HepG2 (cell line): ENCODE results near the gene CTNNBIP1. TPM values are rescaled to one million over a fixed set of nuclear protein-coding genes. Genes with fewer than 3 reads are reported as not detected.
A peak's percentile ranks its signal among the peaks of the same experiment; 100 is the strongest.

Experiments used
- CEBPB ChIP-seq: IDR thresholded peaks from 2 replicates; pipeline ENCODE4 v1.6.1; 2011; ENCODE audit warnings: low read depth, low read length, improper control_type of control experiment, borderline replicate concordance
- DNMT1 ChIP-seq: sonication (generic); formaldehyde crosslinking; IDR thresholded peaks from 2 replicates; pipeline ENCODE4 v1.5.1; 2020; ENCODE audit warnings: mild to moderate bottlenecking, missing genetic modification reagents
- GABPA ChIP-seq, 2 experiments: IDR thresholded peaks; 2 replicates each; pipeline ENCODE4 v1.6.1; 2011 to 2016; ENCODE audit warnings: low read depth in 2 of 2, low read length in 1 of 2, missing biosample characterization in 1 of 2, missing genetic modification characterization in 1 of 2
- GTF2F1 ChIP-seq: fragments of 150-350 bp; IDR thresholded peaks from 2 replicates; pipeline ENCODE4 v1.6.1; 2014; ENCODE audit warnings: low read length
- KAT2B ChIP-seq: fragments of 150-350 bp; IDR thresholded peaks from 2 replicates; pipeline ENCODE4 v1.6.1; 2014; ENCODE audit warnings: low read depth, low read length, borderline replicate concordance
- PITX1 ChIP-seq: sonication (generic); formaldehyde crosslinking; IDR thresholded peaks from 2 replicates; pipeline ENCODE4 v1.5.1; 2020; ENCODE audit warnings: mild to moderate bottlenecking, missing genetic modification reagents
- SMARCC2 ChIP-seq: fragments of 450-650 bp; IDR thresholded peaks from 2 replicates; pipeline ENCODE4 v1.6.1; 2017; ENCODE audit warnings: antibody characterized with exemption, mild to moderate bottlenecking
- SRF ChIP-seq: IDR thresholded peaks from 2 replicates; pipeline ENCODE4 v1.6.1; 2011; ENCODE audit warnings: mild to moderate bottlenecking, low read depth, low read length, moderate library complexity
- TSC22D2 ChIP-seq: sonication (generic); formaldehyde crosslinking; IDR thresholded peaks from 2 replicates; pipeline ENCODE4 v1.5.1; 2020; ENCODE audit warnings: missing genetic modification reagents, mild to moderate bottlenecking, borderline replicate concordance
- ZC3H4 ChIP-seq: sonication (generic); formaldehyde crosslinking; IDR thresholded peaks from 2 replicates; pipeline ENCODE4 v1.4.0; 2020; ENCODE audit warnings: missing genetic modification reagents, borderline replicate concordance
- ZNF598 ChIP-seq: sonication (generic); formaldehyde crosslinking; IDR thresholded peaks from 2 replicates; pipeline ENCODE4 v1.5.1; 2020; ENCODE audit warnings: mild to moderate bottlenecking, missing genetic modification reagents, borderline replicate concordance
- ZNF614 ChIP-seq: IDR thresholded peaks from 2 replicates; pipeline ENCODE4 v1.6.1; 2018; ENCODE audit warnings: missing biosample characterization, missing genetic modification reagents, inconsistent platforms, borderline replicate concordance
- ZNF841 ChIP-seq: sonication (generic); formaldehyde crosslinking; IDR thresholded peaks from 2 replicates; pipeline ENCODE4 v1.8.1; 2023; ENCODE audit warnings: missing genetic modification reagents, borderline replicate concordance
- polyA plus RNA-seq, 8 experiments: library from polyadenylated mRNA; depleted of rRNA in 3 of 8; stranded (reverse) in 7 of 8; unstranded in 1 of 8; fragments of >200 nt; fragmentation: Illumina TruSeq in 4 of 8; extraction: Trizol in 4 of 8; gene quantifications; 2 replicates each; pipeline versions ENCODE4 v1.2.1 to v1.2.3, GENCODE V29; 2011 to 2016; ENCODE audit warnings: low read depth in 4 of 8, missing spikeins in 1 of 8, mixed read lengths in 1 of 8; ENCODE audit not compliant: insufficient read depth in 1 of 8
- total RNA-seq, 5 experiments: library from RNA; depleted of rRNA; stranded (reverse); fragments of >200 nt; fragmentation: Illumina TruSeq; extraction: Trizol; gene quantifications; 2 replicates each; pipeline ENCODE4 v1.2.3, GENCODE V29; 2016; ENCODE audit warnings: low read depth in 1 of 5
- TF ChIP-seq, protein P1 (sequence below): sonication (generic); formaldehyde crosslinking; IDR thresholded peaks from 2 replicates; pipeline ENCODE4 v1.9.0; 2021; ENCODE audit warnings: mild to moderate bottlenecking, missing genetic modification reagents
- TF ChIP-seq, protein P2 (sequence below): sonication (generic); formaldehyde crosslinking; IDR thresholded peaks from 2 replicates; pipeline ENCODE4 v1.4.0; 2020; ENCODE audit warnings: mild to moderate bottlenecking, missing genetic modification reagents, borderline replicate concordance
- TF ChIP-seq, protein P3 (sequence below): IDR thresholded peaks from 2 replicates; pipeline ENCODE4 v1.6.1; 2016

Gene CTNNBIP1
- total and polyA plus RNA-seq, 2 of the 13 experiments (the other 11 are each of a cell fraction or from before 2014, with no cell fraction given), result 71.7 to 83.0 TPM

DNA sequence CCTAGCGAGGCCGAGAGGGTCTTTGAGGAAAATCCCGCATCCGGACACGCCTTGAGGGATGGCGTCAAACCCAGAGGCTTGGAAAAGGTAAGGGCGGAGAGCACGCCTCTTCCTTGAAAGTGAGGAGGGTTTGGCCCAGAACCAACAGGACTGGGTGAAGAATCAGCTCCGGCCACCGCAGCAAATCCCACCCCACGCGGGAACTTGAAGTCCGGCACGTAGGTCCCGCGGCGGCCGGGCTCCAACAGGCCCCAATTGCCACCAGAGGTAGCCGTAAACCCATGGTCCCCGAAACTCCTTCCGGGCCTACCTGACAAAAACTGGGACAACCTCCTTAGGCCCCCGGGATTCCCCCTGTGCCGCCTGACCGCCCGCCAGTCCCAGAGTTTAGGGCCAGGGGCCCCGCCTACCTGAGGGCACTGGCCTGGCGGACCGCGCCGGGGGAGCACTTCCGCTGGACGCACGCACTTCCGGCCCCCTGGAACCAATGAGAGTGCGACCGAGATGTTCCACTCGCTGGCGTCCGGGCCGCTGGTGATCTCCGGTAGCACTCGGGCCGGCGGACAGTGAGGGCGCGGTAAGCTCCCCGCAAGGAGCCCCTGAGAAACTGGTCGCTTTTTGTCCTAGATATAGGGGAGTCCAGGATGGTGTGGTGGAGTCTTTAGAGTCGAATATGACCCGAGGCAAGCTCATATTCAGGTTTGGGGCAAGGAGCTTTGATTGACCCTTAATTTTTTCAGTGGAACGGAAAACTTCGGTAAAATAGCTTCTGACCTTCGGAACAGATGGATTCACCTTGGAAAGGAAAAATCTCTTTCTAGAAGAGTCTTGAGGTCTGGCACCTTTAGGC is 33.1 kb upstream of the CTNNBIP1 start, which contains the start of the genes LZIC and NMNAT1 (continued):
- TF ChIP-seq ZNF614 (CRISPR knock-in tag), result peak; percentile 70
- TF ChIP-seq TSC22D2 (CRISPR knock-in tag), result peak; percentile 75; the same call in 1 of the 2 replicates
- no peak for TF ChIP-seq CEBPB
- no peak for TF ChIP-seq SMARCC2
- TF ChIP-seq DNMT1 (CRISPR knock-in tag), result no peak
- TF ChIP-seq, protein P1, sequence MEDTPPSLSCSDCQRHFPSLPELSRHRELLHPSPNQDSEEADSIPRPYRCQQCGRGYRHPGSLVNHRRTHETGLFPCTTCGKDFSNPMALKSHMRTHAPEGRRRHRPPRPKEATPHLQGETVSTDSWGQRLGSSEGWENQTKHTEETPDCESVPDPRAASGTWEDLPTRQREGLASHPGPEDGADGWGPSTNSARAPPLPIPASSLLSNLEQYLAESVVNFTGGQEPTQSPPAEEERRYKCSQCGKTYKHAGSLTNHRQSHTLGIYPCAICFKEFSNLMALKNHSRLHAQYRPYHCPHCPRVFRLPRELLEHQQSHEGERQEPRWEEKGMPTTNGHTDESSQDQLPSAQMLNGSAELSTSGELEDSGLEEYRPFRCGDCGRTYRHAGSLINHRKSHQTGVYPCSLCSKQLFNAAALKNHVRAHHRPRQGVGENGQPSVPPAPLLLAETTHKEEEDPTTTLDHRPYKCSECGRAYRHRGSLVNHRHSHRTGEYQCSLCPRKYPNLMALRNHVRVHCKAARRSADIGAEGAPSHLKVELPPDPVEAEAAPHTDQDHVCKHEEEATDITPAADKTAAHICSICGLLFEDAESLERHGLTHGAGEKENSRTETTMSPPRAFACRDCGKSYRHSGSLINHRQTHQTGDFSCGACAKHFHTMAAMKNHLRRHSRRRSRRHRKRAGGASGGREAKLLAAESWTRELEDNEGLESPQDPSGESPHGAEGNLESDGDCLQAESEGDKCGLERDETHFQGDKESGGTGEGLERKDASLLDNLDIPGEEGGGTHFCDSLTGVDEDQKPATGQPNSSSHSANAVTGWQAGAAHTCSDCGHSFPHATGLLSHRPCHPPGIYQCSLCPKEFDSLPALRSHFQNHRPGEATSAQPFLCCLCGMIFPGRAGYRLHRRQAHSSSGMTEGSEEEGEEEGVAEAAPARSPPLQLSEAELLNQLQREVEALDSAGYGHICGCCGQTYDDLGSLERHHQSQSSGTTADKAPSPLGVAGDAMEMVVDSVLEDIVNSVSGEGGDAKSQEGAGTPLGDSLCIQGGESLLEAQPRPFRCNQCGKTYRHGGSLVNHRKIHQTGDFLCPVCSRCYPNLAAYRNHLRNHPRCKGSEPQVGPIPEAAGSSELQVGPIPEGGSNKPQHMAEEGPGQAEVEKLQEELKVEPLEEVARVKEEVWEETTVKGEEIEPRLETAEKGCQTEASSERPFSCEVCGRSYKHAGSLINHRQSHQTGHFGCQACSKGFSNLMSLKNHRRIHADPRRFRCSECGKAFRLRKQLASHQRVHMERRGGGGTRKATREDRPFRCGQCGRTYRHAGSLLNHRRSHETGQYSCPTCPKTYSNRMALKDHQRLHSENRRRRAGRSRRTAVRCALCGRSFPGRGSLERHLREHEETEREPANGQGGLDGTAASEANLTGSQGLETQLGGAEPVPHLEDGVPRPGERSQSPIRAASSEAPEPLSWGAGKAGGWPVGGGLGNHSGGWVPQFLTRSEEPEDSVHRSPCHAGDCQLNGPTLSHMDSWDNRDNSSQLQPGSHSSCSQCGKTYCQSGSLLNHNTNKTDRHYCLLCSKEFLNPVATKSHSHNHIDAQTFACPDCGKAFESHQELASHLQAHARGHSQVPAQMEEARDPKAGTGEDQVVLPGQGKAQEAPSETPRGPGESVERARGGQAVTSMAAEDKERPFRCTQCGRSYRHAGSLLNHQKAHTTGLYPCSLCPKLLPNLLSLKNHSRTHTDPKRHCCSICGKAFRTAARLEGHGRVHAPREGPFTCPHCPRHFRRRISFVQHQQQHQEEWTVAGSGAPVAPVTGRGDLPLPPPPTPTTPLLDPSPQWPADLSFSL (CRISPR knock-in tag), result peak; percentile 9; the same call in 1 of the 2 replicates
- TF ChIP-seq ZNF841 (CRISPR knock-in tag), result no peak
- TF ChIP-seq, protein P2, sequence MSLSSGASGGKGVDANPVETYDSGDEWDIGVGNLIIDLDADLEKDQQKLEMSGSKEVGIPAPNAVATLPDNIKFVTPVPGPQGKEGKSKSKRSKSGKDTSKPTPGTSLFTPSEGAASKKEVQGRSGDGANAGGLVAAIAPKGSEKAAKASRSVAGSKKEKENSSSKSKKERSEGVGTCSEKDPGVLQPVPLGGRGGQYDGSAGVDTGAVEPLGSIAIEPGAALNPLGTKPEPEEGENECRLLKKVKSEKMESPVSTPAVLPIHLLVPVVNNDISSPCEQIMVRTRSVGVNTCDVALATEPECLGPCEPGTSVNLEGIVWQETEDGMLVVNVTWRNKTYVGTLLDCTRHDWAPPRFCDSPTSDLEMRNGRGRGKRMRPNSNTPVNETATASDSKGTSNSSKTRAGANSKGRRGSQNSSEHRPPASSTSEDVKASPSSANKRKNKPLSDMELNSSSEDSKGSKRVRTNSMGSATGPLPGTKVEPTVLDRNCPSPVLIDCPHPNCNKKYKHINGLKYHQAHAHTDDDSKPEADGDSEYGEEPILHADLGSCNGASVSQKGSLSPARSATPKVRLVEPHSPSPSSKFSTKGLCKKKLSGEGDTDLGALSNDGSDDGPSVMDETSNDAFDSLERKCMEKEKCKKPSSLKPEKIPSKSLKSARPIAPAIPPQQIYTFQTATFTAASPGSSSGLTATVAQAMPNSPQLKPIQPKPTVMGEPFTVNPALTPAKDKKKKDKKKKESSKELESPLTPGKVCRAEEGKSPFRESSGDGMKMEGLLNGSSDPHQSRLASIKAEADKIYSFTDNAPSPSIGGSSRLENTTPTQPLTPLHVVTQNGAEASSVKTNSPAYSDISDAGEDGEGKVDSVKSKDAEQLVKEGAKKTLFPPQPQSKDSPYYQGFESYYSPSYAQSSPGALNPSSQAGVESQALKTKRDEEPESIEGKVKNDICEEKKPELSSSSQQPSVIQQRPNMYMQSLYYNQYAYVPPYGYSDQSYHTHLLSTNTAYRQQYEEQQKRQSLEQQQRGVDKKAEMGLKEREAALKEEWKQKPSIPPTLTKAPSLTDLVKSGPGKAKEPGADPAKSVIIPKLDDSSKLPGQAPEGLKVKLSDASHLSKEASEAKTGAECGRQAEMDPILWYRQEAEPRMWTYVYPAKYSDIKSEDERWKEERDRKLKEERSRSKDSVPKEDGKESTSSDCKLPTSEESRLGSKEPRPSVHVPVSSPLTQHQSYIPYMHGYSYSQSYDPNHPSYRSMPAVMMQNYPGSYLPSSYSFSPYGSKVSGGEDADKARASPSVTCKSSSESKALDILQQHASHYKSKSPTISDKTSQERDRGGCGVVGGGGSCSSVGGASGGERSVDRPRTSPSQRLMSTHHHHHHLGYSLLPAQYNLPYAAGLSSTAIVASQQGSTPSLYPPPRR (CRISPR knock-in tag), result no peak; the same call in 1 of the 2 replicates
- TF ChIP-seq, protein P3, sequence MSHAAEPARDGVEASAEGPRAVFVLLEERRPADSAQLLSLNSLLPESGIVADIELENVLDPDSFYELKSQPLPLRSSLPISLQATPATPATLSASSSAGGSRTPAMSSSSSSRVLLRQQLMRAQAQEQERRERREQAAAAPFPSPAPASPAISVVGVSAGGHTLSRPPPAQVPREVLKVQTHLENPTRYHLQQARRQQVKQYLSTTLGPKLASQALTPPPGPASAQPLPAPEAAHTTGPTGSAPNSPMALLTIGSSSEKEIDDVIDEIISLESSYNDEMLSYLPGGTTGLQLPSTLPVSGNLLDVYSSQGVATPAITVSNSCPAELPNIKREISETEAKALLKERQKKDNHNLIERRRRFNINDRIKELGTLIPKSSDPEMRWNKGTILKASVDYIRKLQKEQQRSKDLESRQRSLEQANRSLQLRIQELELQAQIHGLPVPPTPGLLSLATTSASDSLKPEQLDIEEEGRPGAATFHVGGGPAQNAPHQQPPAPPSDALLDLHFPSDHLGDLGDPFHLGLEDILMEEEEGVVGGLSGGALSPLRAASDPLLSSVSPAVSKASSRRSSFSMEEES (CRISPR knock-in tag), result peak; percentile 59
- TF ChIP-seq ZNF598 (CRISPR knock-in tag), result peak; percentile 68; the same call in 1 of the 2 replicates
- peak; percentile 81 for TF ChIP-seq PITX1 (CRISPR knock-in tag)
- peak; percentile 76; the same call in 1 of the 2 replicates for TF ChIP-seq GTF2F1
- peak; percentile 95 for TF ChIP-seq GABPA (IDR thresholded peaks at IDR 0.05; ENCODE audit: low read depth, low read length)
- TF ChIP-seq GABPA (CRISPR knock-in tag; IDR thresholded peaks at IDR 0.05; ENCODE audit: low read depth), result peak; percentile 99
- TF ChIP-seq SRF, result no peak
- TF ChIP-seq KAT2B, result no peak
- no peak for TF ChIP-seq ZC3H4 (CRISPR knock-in tag)
